ENCODE measurements around the gene APOL3. TPM values are rescaled to one million over a fixed set of nuclear protein-coding genes. Genes with fewer than 3 reads are reported as not detected.
"Not testable (repeated sequence)": the region's sequence is repeated elsewhere in the genome, so short reads cannot be mapped to it uniquely, and the experiment has no call there.

APOL3 gene, protein sequence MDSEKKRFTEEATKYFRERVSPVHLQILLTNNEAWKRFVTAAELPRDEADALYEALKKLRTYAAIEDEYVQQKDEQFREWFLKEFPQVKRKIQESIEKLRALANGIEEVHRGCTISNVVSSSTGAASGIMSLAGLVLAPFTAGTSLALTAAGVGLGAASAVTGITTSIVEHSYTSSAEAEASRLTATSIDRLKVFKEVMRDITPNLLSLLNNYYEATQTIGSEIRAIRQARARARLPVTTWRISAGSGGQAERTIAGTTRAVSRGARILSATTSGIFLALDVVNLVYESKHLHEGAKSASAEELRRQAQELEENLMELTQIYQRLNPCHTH
- polyA plus RNA-seq (not detected in 2 replicates), polyA minus RNA-seq (not detected in 2 replicates)

DNA sequence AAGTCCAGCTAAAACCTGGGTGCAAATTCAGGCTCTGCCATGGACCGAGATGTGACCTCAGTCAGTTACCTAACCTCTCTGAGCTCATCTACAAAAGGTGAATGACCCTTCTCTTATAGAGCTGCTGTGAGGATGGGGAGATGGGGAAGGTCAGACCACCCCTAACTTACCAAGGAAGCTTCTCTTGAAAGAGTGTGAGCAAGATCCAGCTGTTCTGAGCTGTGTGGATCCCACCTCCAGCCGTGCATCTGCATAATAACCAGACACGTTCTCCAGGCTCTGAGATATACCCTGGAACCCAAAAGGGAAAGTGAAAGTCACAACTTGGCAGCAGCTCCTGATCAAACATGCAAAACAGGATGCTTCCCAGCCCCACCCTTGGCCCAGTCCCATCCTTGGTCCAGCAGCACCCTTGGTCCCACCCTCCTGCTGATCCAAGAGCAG lies at the start of gene APOL3:
Gene APOL3, minus strand, starts transcription at position 257 of the 444 bp plus-strand sequence. CDS start 11,700 bp downstream, outside the sequence.
- H3K27me3 ChIP-seq (ENCODE audit: insufficient read depth, low read depth, low read length): no peaks in the 10 kb centered on the region
- H3K9me2 ChIP-seq (ENCODE audit: insufficient read depth, low read length): no peaks in the 10 kb centered on the region
- no peaks in the 10 kb centered on the region for H3F3A ChIP-seq (ENCODE audit: insufficient read depth, low read length, poor library complexity, severe bottlenecking)
- TF ChIP-seq RAD21 (conservative IDR thresholded peaks at IDR 0.05) (no peak), EZH2 (IDR thresholded peaks at IDR 0.05; ENCODE audit: borderline replicate concordance, insufficient read depth, low read length, poor library complexity, severe bottlenecking) (no peak), TAF1 (IDR thresholded peaks at IDR 0.05; ENCODE audit: low read depth) (no peak), EP300 (conservative IDR thresholded peaks at IDR 0.05; ENCODE audit: poor library complexity, severe bottlenecking) (no peak), SMC3 (conservative IDR thresholded peaks at IDR 0.05; ENCODE audit: poor library complexity) (no peak), POLR2AphosphoS5 (IDR thresholded peaks at IDR 0.05) (no peak), MXI1 (conservative IDR thresholded peaks at IDR 0.05; ENCODE audit: poor library complexity, severe bottlenecking) (no peak)
- TF ChIP-seq, protein P1, sequence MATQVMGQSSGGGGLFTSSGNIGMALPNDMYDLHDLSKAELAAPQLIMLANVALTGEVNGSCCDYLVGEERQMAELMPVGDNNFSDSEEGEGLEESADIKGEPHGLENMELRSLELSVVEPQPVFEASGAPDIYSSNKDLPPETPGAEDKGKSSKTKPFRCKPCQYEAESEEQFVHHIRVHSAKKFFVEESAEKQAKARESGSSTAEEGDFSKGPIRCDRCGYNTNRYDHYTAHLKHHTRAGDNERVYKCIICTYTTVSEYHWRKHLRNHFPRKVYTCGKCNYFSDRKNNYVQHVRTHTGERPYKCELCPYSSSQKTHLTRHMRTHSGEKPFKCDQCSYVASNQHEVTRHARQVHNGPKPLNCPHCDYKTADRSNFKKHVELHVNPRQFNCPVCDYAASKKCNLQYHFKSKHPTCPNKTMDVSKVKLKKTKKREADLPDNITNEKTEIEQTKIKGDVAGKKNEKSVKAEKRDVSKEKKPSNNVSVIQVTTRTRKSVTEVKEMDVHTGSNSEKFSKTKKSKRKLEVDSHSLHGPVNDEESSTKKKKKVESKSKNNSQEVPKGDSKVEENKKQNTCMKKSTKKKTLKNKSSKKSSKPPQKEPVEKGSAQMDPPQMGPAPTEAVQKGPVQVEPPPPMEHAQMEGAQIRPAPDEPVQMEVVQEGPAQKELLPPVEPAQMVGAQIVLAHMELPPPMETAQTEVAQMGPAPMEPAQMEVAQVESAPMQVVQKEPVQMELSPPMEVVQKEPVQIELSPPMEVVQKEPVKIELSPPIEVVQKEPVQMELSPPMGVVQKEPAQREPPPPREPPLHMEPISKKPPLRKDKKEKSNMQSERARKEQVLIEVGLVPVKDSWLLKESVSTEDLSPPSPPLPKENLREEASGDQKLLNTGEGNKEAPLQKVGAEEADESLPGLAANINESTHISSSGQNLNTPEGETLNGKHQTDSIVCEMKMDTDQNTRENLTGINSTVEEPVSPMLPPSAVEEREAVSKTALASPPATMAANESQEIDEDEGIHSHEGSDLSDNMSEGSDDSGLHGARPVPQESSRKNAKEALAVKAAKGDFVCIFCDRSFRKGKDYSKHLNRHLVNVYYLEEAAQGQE (IDR thresholded peaks at IDR 0.05; ENCODE audit: borderline replicate concordance): no peak
- TF ChIP-seq, protein P2, sequence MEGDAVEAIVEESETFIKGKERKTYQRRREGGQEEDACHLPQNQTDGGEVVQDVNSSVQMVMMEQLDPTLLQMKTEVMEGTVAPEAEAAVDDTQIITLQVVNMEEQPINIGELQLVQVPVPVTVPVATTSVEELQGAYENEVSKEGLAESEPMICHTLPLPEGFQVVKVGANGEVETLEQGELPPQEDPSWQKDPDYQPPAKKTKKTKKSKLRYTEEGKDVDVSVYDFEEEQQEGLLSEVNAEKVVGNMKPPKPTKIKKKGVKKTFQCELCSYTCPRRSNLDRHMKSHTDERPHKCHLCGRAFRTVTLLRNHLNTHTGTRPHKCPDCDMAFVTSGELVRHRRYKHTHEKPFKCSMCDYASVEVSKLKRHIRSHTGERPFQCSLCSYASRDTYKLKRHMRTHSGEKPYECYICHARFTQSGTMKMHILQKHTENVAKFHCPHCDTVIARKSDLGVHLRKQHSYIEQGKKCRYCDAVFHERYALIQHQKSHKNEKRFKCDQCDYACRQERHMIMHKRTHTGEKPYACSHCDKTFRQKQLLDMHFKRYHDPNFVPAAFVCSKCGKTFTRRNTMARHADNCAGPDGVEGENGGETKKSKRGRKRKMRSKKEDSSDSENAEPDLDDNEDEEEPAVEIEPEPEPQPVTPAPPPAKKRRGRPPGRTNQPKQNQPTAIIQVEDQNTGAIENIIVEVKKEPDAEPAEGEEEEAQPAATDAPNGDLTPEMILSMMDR (IDR thresholded peaks at IDR 0.05; ENCODE audit: poor library complexity, severe bottlenecking): no peak
- no peak within 1 kb of the TSS for H3K4me3 ChIP-seq (ENCODE audit: low read length)
- no peaks in the 10 kb centered on the region for H3K79me2 ChIP-seq (replicated peaks; ENCODE audit: insufficient read depth, low read length)
- H2AFZ ChIP-seq (ENCODE audit: low read depth, low read length): no peak within 1 kb of the TSS
- no peak within 1 kb of the TSS for H3K9ac ChIP-seq (ENCODE audit: low read length)
- no peaks in the 10 kb centered on the region for H4K20me1 ChIP-seq (ENCODE audit: insufficient read depth)
- no peaks in the 10 kb centered on the region for H3K9me3 ChIP-seq (ENCODE audit: low read length)
- no peaks in the 10 kb centered on the region for H3K36me3 ChIP-seq (ENCODE audit: insufficient read depth, low read length)
- H3K27ac ChIP-seq (ENCODE audit: low read length): no peak within 1 kb of the TSS
- H3K4me2 ChIP-seq (ENCODE audit: low read length): no peak within 1 kb of the TSS

DNA sequence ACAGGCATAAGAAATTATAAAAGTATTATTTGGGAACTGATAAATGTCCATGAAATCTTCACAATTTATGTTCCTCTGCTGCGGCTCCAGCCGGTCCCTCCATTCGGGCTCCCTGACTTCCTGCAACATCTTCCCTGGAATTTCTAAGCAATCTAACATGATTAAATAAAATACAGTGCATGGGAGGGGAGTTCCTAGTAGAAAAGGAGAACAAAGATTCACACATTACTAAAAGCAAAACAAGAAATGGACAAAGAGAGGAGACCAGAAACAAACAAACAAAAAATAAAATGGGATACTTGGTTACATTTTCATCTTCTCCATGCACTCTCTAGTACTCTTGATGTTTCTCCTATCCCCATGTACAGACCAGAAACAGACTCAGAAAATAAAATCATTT lies 49.7 kb upstream of the APOL3 start:
- Histone ChIP-seq H3K9me2 (ENCODE audit: insufficient read depth, low read length) (no peaks in the 10 kb centered on the region), H3K79me2 (replicated peaks; ENCODE audit: insufficient read depth, low read length) (no peaks in the 10 kb centered on the region), H3K27ac (ENCODE audit: low read length) (no peak overlapping the region), H3F3A (ENCODE audit: insufficient read depth, low read length, poor library complexity, severe bottlenecking) (no peaks in the 10 kb centered on the region), H3K27me3 (ENCODE audit: insufficient read depth, low read depth, low read length) (no peaks in the 10 kb centered on the region), H3K36me3 (ENCODE audit: insufficient read depth, low read length) (no peaks in the 10 kb centered on the region), H3K4me2 (ENCODE audit: low read length) (no peak overlapping the region), H3K9me3 (ENCODE audit: low read length) (no peaks in the 10 kb centered on the region), H4K20me1 (ENCODE audit: insufficient read depth) (no peaks in the 10 kb centered on the region), H3K4me3 (ENCODE audit: low read length) (no peak overlapping the region), H3K9ac (ENCODE audit: low read length) (no peak overlapping the region), H2AFZ (ENCODE audit: low read depth, low read length) (no peak overlapping the region)
- TF ChIP-seq EP300 (conservative IDR thresholded peaks at IDR 0.05; ENCODE audit: poor library complexity, severe bottlenecking): no peak

DNA sequence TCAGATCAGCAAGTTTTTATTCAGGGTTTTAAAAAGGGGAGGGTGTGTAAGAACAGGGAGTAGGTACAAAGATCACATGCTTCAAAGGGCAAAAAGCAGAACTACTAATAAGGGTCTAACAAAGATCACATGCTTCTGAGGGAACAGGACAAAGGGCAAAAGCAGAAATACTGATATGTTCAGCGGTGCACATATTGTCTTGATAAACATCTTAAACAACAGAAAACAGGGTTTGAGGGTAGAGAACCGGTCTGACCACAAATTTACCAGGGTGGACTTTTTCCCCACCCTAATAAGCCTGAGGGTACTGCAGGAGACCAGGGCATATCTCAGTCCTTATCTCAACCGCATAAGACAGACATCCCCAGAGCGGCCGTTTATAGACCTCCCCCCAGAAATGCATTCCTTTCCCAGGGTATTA lies 48.9 kb upstream of the APOL3 start:
- H3K36me3 ChIP-seq (ENCODE audit: insufficient read depth, low read length); H3K27me3 ChIP-seq (ENCODE audit: insufficient read depth, low read depth, low read length); H3F3A ChIP-seq (ENCODE audit: insufficient read depth, low read length, poor library complexity, severe bottlenecking); H2AFZ ChIP-seq (ENCODE audit: low read depth, low read length); H3K4me2 ChIP-seq (ENCODE audit: low read length); H3K9ac ChIP-seq (ENCODE audit: low read length); H3K79me2 ChIP-seq (replicated peaks; ENCODE audit: insufficient read depth, low read length); H3K9me2 ChIP-seq (ENCODE audit: insufficient read depth, low read length); H3K27ac ChIP-seq (ENCODE audit: low read length); H3K4me3 ChIP-seq (ENCODE audit: low read length); H3K9me3 ChIP-seq (ENCODE audit: low read length); H4K20me1 ChIP-seq (ENCODE audit: insufficient read depth): not testable (repeated sequence)
